Measurements from ENCODE around the gene SLC22A23. TPM values are rescaled to one million over a fixed set of nuclear protein-coding genes. Genes with fewer than 3 reads are reported as not detected.

The SLC22A23 gene
- total RNA-seq, 1 donor from 2014 or later, result 102 TPM

GRCh38 chr6:3501826-3502500 lies 45.1 kb upstream of the SLC22A23 start:
- H3K36me3 Mint-ChIP-seq (ENCODE audit: unreplicated experiment), result no peaks in the 10 kb centered on the region
- peaks cover 15% of the 10 kb centered on the region for H3K4me1 Mint-ChIP-seq (ENCODE audit: low read depth, unreplicated experiment)
- H3K27ac Mint-ChIP-seq (ENCODE audit: unreplicated experiment), result no peak overlapping the region
- no peak overlapping the region for H3K4me3 Mint-ChIP-seq (ENCODE audit: unreplicated experiment)
- no peak for DNase-seq
- no peaks in the 10 kb centered on the region for H3K27me3 Mint-ChIP-seq (ENCODE audit: unreplicated experiment)
- H3K9me3 Mint-ChIP-seq (ENCODE audit: unreplicated experiment), result peaks cover 2% of the 10 kb centered on the region
- no peak for TF ChIP-seq CTCF (IDR thresholded peaks at IDR 0.05; ENCODE audit: partially characterized antibody, unreplicated experiment)

- no peak overlapping the region for H3K4me3 Mint-ChIP-seq (ENCODE audit: unreplicated experiment)
- H3K27ac Mint-ChIP-seq (ENCODE audit: unreplicated experiment), result no peak overlapping the region
- no peak for TF ChIP-seq CTCF (IDR thresholded peaks at IDR 0.05; ENCODE audit: partially characterized antibody, unreplicated experiment)
- H3K9me3 Mint-ChIP-seq (ENCODE audit: unreplicated experiment), result no peaks in the 10 kb centered on the region
- H3K4me1 Mint-ChIP-seq (ENCODE audit: low read depth, unreplicated experiment), result peaks cover 15% of the 10 kb centered on the region
- DNase-seq, result no peak
- no peaks in the 10 kb centered on the region for H3K36me3 Mint-ChIP-seq (ENCODE audit: unreplicated experiment)
- H3K27me3 Mint-ChIP-seq (ENCODE audit: unreplicated experiment), result no peaks in the 10 kb centered on the region
Measured at GRCh38 chr6:3500262-3501014, 43.6 kb upstream of the SLC22A23 start.

- Mint-ChIP-seq H3K4me3 (ENCODE audit: unreplicated experiment) (no peak overlapping the region), H3K4me1 (ENCODE audit: low read depth, unreplicated experiment) (peaks cover 15% of the 10 kb centered on the region), H3K27me3 (ENCODE audit: unreplicated experiment) (no peaks in the 10 kb centered on the region), H3K36me3 (ENCODE audit: unreplicated experiment) (no peaks in the 10 kb centered on the region), H3K27ac (ENCODE audit: unreplicated experiment) (no peak overlapping the region), H3K9me3 (ENCODE audit: unreplicated experiment) (no peaks in the 10 kb centered on the region)
- DNase-seq, result no peak
- no peak for TF ChIP-seq CTCF (IDR thresholded peaks at IDR 0.05; ENCODE audit: partially characterized antibody, unreplicated experiment)
Measured at GRCh38 chr6:3499603-3500002, 42.8 kb upstream of the SLC22A23 start.

- Mint-ChIP-seq H3K27ac (ENCODE audit: unreplicated experiment) (no peak overlapping the region), H3K9me3 (ENCODE audit: unreplicated experiment) (peaks cover 2% of the 10 kb centered on the region), H3K4me3 (ENCODE audit: unreplicated experiment) (no peak overlapping the region), H3K36me3 (ENCODE audit: unreplicated experiment) (no peaks in the 10 kb centered on the region), H3K27me3 (ENCODE audit: unreplicated experiment) (no peaks in the 10 kb centered on the region), H3K4me1 (ENCODE audit: low read depth, unreplicated experiment) (no peaks in the 10 kb centered on the region)
- no peak for DNase-seq
- TF ChIP-seq CTCF (IDR thresholded peaks at IDR 0.05; ENCODE audit: partially characterized antibody, unreplicated experiment), result no peak
Measured at GRCh38 chr6:3496395-3496794, 39.5 kb upstream of the SLC22A23 start.

Data from glutamatergic neuron (in vitro differentiated cells).